K562 (cell line): ENCODE measurements around the gene MRAP2. TPM values are rescaled to one million over a fixed set of nuclear protein-coding genes. Genes with fewer than 3 reads are reported as not detected.

Experiments used
- CBX5 ChIP-seq: IDR thresholded peaks from 2 replicates; pipeline ENCODE4 v1.6.1; 2014; ENCODE audit warnings: low read depth, borderline replicate concordance
- HMG20A ChIP-seq: fragments of 450-650 bp; formaldehyde crosslinking; conservative IDR thresholded peaks from 2 replicates; pipeline ENCODE4 v1.4.0; 2020; ENCODE audit warnings: mild to moderate bottlenecking, mixed read lengths
- KLF13 ChIP-seq: fragments of 450-650 bp; IDR thresholded peaks from 2 replicates; pipeline ENCODE4 v1.6.1; 2016; ENCODE audit warnings: missing genetic modification characterization, low read depth, mild to moderate bottlenecking, missing compliant biosample characterization, moderate library complexity, borderline replicate concordance
- POLR2G ChIP-seq: fragments of 200-400 bp; formaldehyde crosslinking; IDR thresholded peaks from 2 replicates; pipeline ENCODE4 v1.6.1; 2017; ENCODE audit warnings: low read depth, mild to moderate bottlenecking, antibody characterized with exemption, low read length, moderate library complexity
- RFX1 ChIP-seq: fragments of 450-650 bp; IDR thresholded peaks from 2 replicates; pipeline ENCODE4 v1.6.1; 2016; ENCODE audit warnings: mild to moderate bottlenecking, moderate library complexity
- SMAD3 ChIP-seq: fragments of 450-650 bp; formaldehyde crosslinking; conservative IDR thresholded peaks from 2 replicates; pipeline ENCODE4 v1.4.0; 2020; ENCODE audit warnings: mild to moderate bottlenecking
- ZNF12 ChIP-seq: sonication (generic); formaldehyde crosslinking; IDR thresholded peaks from 2 replicates; pipeline ENCODE4 v1.4.0; 2020; ENCODE audit warnings: mild to moderate bottlenecking, missing genetic modification reagents
- ZNF431 ChIP-seq: sonication (generic); formaldehyde crosslinking; IDR thresholded peaks from 2 replicates; pipeline ENCODE4 v1.8.0; 2022; ENCODE audit warnings: mild to moderate bottlenecking, missing genetic modification reagents
- ZNF592 ChIP-seq: fragments of 450-650 bp; IDR thresholded peaks from 2 replicates; pipeline ENCODE4 v1.6.1; 2017; ENCODE audit warnings: antibody characterized with exemption, mild to moderate bottlenecking
- ZNF766 ChIP-seq: fragments of 200-800 bp; sonication (Bioruptor generic); conservative IDR thresholded peaks from 2 replicates; pipeline ENCODE4 v1.6.1; 2016; ENCODE audit warnings: missing genetic modification characterization, missing compliant biosample characterization
- polyA plus RNA-seq, 8 experiments: library from polyadenylated mRNA; depleted of rRNA in 4 of 8; stranded (reverse) in 5 of 8; unstranded in 3 of 8; fragments of >200 nt; fragmentation: Nextera tagmentation in 2 of 8; fragmentation: Illumina TruSeq in 1 of 8; extraction: Ambion mirVana in 2 of 8; extraction: Trizol in 1 of 8; gene quantifications; 2 replicates each; pipeline versions ENCODE4 v1.2.1 to v1.2.3, GENCODE V29; 2011 to 2014; ENCODE audit warnings: inconsistent platforms in 1 of 8, missing spikeins in 1 of 8
- total RNA-seq, 7 experiments: library from RNA; depleted of rRNA in 6 of 7; stranded (reverse); fragments of >200 nt in 6 of 7; fragmentation: Illumina TruSeq in 2 of 7; extraction: Trizol in 2 of 7; gene quantifications; 2 replicates each; pipeline versions ENCODE4 v1.2.1 to v1.2.3, GENCODE V29; 2011 to 2021; ENCODE audit warnings: low replicate concordance in 1 of 7
- TF ChIP-seq, protein P1 (sequence below): fragments of 250-450 bp; sonication (Bioruptor Pico); IDR thresholded peaks from 2 replicates; pipeline ENCODE4 v1.6.1; 2021; ENCODE audit warnings: mild to moderate bottlenecking
- TF ChIP-seq, protein P2 (sequence below): fragments of 200-600 bp; sonication (generic); IDR thresholded peaks from one replicate; pipeline ENCODE4 v1.6.1; 2012; ENCODE audit warnings: mild to moderate bottlenecking, low read depth, low read length, inconsistent platforms

Gene MRAP2
- total and polyA plus RNA-seq, 9 of the 15 experiments (the other 6 are each of a cell fraction or from before 2014, with no cell fraction given) = 5.9 to 38.9 (median 9.3) TPM

DNA sequence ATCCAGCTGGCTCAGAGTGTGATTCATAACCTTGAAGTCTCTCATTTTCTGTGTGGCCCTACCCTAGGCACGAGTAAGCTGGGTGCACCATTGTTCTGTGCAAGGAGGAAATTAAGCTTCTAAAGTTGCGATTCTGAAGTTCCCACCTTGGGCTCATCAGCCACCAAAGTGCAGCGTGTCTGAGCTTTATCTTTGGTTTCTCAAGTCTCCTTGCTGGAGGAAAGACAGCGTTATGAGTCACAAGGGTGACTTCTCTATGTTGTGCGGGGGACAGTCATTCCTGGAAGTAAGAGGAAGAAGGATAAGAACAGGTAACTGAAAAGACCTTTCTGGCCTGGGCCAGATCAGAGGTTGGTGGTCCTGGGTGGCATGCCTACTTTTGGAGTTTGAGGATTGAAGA lies 16.8 kb downstream of the MRAP2 start (continued):
- TF ChIP-seq POLR2G (no peak), KLF13 (tag) (no peak), CBX5 (no peak), ZNF592 (no peak), ZNF431 (CRISPR knock-in tag) (no peak), ZNF766 (CRISPR knock-in tag) (no peak), HMG20A (CRISPR knock-in tag) (no peak), ZNF12 (CRISPR knock-in tag) (no peak), SMAD3 (CRISPR knock-in tag) (no peak), RFX1 (no peak)
- TF ChIP-seq, protein P1, sequence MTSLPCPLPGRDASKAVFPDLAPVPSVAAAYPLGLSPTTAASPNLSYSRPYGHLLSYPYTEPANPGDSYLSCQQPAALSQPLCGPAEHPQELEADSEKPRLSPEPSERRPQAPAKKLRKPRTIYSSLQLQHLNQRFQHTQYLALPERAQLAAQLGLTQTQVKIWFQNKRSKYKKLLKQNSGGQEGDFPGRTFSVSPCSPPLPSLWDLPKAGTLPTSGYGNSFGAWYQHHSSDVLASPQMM (CRISPR knock-in tag) = no peak
- TF ChIP-seq, protein P2, sequence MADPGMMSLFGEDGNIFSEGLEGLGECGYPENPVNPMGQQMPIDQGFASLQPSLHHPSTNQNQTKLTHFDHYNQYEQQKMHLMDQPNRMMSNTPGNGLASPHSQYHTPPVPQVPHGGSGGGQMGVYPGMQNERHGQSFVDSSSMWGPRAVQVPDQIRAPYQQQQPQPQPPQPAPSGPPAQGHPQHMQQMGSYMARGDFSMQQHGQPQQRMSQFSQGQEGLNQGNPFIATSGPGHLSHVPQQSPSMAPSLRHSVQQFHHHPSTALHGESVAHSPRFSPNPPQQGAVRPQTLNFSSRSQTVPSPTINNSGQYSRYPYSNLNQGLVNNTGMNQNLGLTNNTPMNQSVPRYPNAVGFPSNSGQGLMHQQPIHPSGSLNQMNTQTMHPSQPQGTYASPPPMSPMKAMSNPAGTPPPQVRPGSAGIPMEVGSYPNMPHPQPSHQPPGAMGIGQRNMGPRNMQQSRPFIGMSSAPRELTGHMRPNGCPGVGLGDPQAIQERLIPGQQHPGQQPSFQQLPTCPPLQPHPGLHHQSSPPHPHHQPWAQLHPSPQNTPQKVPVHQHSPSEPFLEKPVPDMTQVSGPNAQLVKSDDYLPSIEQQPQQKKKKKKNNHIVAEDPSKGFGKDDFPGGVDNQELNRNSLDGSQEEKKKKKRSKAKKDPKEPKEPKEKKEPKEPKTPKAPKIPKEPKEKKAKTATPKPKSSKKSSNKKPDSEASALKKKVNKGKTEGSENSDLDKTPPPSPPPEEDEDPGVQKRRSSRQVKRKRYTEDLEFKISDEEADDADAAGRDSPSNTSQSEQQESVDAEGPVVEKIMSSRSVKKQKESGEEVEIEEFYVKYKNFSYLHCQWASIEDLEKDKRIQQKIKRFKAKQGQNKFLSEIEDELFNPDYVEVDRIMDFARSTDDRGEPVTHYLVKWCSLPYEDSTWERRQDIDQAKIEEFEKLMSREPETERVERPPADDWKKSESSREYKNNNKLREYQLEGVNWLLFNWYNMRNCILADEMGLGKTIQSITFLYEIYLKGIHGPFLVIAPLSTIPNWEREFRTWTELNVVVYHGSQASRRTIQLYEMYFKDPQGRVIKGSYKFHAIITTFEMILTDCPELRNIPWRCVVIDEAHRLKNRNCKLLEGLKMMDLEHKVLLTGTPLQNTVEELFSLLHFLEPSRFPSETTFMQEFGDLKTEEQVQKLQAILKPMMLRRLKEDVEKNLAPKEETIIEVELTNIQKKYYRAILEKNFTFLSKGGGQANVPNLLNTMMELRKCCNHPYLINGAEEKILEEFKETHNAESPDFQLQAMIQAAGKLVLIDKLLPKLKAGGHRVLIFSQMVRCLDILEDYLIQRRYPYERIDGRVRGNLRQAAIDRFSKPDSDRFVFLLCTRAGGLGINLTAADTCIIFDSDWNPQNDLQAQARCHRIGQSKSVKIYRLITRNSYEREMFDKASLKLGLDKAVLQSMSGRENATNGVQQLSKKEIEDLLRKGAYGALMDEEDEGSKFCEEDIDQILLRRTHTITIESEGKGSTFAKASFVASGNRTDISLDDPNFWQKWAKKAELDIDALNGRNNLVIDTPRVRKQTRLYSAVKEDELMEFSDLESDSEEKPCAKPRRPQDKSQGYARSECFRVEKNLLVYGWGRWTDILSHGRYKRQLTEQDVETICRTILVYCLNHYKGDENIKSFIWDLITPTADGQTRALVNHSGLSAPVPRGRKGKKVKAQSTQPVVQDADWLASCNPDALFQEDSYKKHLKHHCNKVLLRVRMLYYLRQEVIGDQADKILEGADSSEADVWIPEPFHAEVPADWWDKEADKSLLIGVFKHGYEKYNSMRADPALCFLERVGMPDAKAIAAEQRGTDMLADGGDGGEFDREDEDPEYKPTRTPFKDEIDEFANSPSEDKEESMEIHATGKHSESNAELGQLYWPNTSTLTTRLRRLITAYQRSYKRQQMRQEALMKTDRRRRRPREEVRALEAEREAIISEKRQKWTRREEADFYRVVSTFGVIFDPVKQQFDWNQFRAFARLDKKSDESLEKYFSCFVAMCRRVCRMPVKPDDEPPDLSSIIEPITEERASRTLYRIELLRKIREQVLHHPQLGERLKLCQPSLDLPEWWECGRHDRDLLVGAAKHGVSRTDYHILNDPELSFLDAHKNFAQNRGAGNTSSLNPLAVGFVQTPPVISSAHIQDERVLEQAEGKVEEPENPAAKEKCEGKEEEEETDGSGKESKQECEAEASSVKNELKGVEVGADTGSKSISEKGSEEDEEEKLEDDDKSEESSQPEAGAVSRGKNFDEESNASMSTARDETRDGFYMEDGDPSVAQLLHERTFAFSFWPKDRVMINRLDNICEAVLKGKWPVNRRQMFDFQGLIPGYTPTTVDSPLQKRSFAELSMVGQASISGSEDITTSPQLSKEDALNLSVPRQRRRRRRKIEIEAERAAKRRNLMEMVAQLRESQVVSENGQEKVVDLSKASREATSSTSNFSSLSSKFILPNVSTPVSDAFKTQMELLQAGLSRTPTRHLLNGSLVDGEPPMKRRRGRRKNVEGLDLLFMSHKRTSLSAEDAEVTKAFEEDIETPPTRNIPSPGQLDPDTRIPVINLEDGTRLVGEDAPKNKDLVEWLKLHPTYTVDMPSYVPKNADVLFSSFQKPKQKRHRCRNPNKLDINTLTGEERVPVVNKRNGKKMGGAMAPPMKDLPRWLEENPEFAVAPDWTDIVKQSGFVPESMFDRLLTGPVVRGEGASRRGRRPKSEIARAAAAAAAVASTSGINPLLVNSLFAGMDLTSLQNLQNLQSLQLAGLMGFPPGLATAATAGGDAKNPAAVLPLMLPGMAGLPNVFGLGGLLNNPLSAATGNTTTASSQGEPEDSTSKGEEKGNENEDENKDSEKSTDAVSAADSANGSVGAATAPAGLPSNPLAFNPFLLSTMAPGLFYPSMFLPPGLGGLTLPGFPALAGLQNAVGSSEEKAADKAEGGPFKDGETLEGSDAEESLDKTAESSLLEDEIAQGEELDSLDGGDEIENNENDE = no peak
